Measurements from ENCODE around the gene KCTD21. TPM values are rescaled to one million over a fixed set of nuclear protein-coding genes. Genes with fewer than 3 reads are reported as not detected.

KCTD21 gene
- total and polyA plus RNA-seq, 4 donors, result 4.8 to 16.1 (median 10.8) TPM

DNA sequence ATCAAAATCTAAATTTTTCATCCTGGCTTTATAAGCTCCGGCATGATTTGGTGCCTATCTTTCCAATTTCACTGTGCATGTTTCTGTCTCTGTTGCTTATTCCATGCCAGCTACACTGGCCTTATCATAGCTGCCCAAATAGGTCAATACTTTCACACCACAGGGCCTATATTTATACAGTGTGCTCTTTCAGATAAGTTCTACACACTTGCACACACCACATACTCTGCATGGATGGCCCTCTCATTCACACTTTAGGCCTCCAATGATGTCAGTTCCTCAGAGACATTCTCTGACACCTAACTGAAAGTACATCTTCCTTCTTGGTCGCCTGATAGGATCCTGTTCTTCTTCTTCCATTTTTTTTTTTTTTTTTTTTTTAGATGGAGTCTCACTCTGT is 56.0 kb downstream of the KCTD21 start:
- DNase-seq, result no peak
- intact Hi-C loops (cut with DNase I), result no loop called here
- Histone ChIP-seq H3K4me1 (ENCODE audit: control insufficient read depth in 1 of 2, insufficient read depth in 2 of 2, low read length in 2 of 2) (no peaks in the 10 kb centered on the region), H3K4me3 (ENCODE audit: low read length in 2 of 2) (no peak overlapping the region), H3K9me3 (ENCODE audit: control insufficient read depth, low read length) (no peaks in the 10 kb centered on the region), H3K27me3 (ENCODE audit: control insufficient read depth in 1 of 2, insufficient read depth in 2 of 2, low read length in 1 of 2) (no peaks in the 10 kb centered on the region), H3K36me3 (ENCODE audit: control insufficient read depth in 1 of 2, insufficient read depth in 2 of 2, low read length in 1 of 2) (no peaks in the 10 kb centered on the region), H3K27ac (ENCODE audit: low read depth in 1 of 2, low read length in 2 of 2) (no peak overlapping the region)
- 85 to 86% methylated on average over 2 of the region's 2 CpGs for WGBS, 2 donors
- ATAC-seq (ENCODE audit: low FRiP score), result no peak

DNA sequence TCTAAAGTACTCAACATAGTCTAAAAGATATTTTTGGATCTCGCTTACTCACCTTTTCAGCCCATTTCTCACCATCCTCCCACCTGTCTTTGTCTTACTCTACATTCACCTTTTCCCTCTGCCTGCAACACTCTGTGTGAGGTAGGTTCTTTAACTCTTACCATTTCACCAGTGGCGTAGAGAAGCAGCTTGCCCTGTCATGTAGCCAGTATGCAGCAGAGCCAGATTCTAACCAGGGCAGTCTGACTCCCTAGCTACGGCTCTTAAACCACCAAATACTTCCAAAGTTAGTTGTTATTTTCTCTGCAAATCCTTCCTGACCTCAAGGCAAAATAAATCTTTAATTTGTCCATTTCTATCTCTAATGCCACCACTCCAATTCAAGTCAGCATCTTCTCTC is 56.5 kb downstream of the KCTD21 start:
- 62 to 78% methylated on average over 3 of the region's 3 CpGs for WGBS, 2 donors
- no peak for ATAC-seq (ENCODE audit: low FRiP score)

DNA sequence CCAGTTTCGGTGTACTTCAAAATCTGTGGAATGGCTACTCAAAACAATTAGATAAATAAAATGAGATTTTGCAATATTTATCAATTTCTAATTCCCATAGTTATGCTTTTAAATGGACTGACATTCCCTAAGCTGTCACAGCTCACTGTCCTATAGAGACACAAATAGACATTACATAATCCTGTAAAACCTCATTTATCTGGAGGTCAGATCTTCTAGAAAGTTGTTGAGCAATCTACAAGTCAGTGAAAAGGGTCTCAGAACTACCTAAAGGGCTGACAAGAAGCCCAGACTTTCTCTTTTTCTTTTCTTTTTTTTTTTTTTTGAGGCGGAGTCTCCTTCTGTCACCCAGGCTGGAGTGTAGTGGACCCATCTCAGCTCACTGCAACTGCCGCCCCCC is 61.0 kb downstream of the KCTD21 start:
- ATAC-seq (ENCODE audit: low FRiP score) (no peak), DNase-seq (no peak)
- WGBS, 2 donors, result 96 to 99% methylated on average over 3 of the region's 3 CpGs
- Histone ChIP-seq H3K4me3 (ENCODE audit: low read length in 2 of 2) (no peak overlapping the region), H3K4me1 (ENCODE audit: control insufficient read depth in 1 of 2, insufficient read depth in 2 of 2, low read length in 2 of 2) (no peaks in the 10 kb centered on the region), H3K27ac (ENCODE audit: low read depth in 1 of 2, low read length in 2 of 2) (no peak overlapping the region), H3K27me3 (ENCODE audit: control insufficient read depth in 1 of 2, insufficient read depth in 2 of 2, low read length in 1 of 2) (no peaks in the 10 kb centered on the region), H3K9me3 (ENCODE audit: control insufficient read depth, low read length) (no peaks in the 10 kb centered on the region), H3K36me3 (ENCODE audit: control insufficient read depth in 1 of 2, insufficient read depth in 2 of 2, low read length in 1 of 2) (no peaks in the 10 kb centered on the region)
- intact Hi-C loops (cut with DNase I), result no loop called here

More for the DNA sequence above, 56.5 kb downstream of the KCTD21 start:
- Histone ChIP-seq H3K4me3 (ENCODE audit: low read length in 2 of 2) (no peak overlapping the region), H3K27me3 (ENCODE audit: control insufficient read depth in 1 of 2, insufficient read depth in 2 of 2, low read length in 1 of 2) (no peaks in the 10 kb centered on the region), H3K4me1 (ENCODE audit: control insufficient read depth in 1 of 2, insufficient read depth in 2 of 2, low read length in 2 of 2) (no peaks in the 10 kb centered on the region), H3K36me3 (ENCODE audit: control insufficient read depth in 1 of 2, insufficient read depth in 2 of 2, low read length in 1 of 2) (no peaks in the 10 kb centered on the region), H3K9me3 (ENCODE audit: control insufficient read depth, low read length) (no peaks in the 10 kb centered on the region), H3K27ac (ENCODE audit: low read depth in 1 of 2, low read length in 2 of 2) (no peak overlapping the region)
- no peak for DNase-seq
- intact Hi-C loops (cut with DNase I), result no loop called here

Other genes starting within 250 kb of the KCTD21 start
- 10 to 100 TPM; 25.4 to 40.2 TPM for gene INTS4, start 194.0 kb downstream of the KCTD21 start, total RNA-seq
- 10 to 100 TPM; 11.6 to 37.1 TPM for gene INTS4, start 194.0 kb downstream of the KCTD21 start, polyA plus RNA-seq
- gene KCTD14, start 165.3 kb downstream of the KCTD21 start, total RNA-seq, result 1 to 10 TPM; 1.7 to 2.0 TPM
- gene KCTD14, start 165.3 kb downstream of the KCTD21 start, polyA plus RNA-seq, result 1 to 10 TPM in 1 of 2 donors, under 1 TPM in 1; 0.05 to 1.0 TPM
- gene THRSP, start 124.8 kb downstream of the KCTD21 start, total RNA-seq, result 1 to 10 TPM in 1 of 2 donors, not detected in 1; 2.7 TPM
- gene THRSP, start 124.8 kb downstream of the KCTD21 start, polyA plus RNA-seq, result 1 to 10 TPM in 1 of 2 donors, not detected in 1; 1.4 TPM
- 100 to 1,000 TPM; 105 to 154 TPM for gene NDUFC2, start 108.8 kb downstream of the KCTD21 start, total RNA-seq
- gene NDUFC2, start 108.8 kb downstream of the KCTD21 start, polyA plus RNA-seq, result 100 to 1,000 TPM; 138 to 174 TPM
- gene ALG8, start 49.0 kb downstream of the KCTD21 start, total RNA-seq, result 10 to 100 TPM; 22.2 to 23.6 TPM
- 10 to 100 TPM; 18.0 to 24.2 TPM for gene ALG8, start 49.0 kb downstream of the KCTD21 start, polyA plus RNA-seq
- 10 to 100 TPM; 26.8 to 28.0 TPM for gene USP35, start 293 bp upstream of the KCTD21 start, total RNA-seq
- 10 to 100 TPM in 1 of 2 donors, 1 to 10 TPM in 1; 3.0 to 18.7 TPM for gene USP35, start 293 bp upstream of the KCTD21 start, polyA plus RNA-seq
- 10 to 100 TPM; 80.9 to 82.6 TPM for gene GAB2, start 229.2 kb upstream of the KCTD21 start, total RNA-seq
- 10 to 100 TPM; 19.3 to 29.4 TPM for gene GAB2, start 229.2 kb upstream of the KCTD21 start, polyA plus RNA-seq

All from aorta (tissue), 5 donors.